Neural progenitor cell (in vitro differentiated cells): Measurements from ENCODE around the gene LHFPL5.

Source experiments
- EZH2 ChIP-seq: fragments of 200-600 bp; sonication (generic); IDR thresholded peaks from 2 replicates; pipeline ENCODE4 v1.6.1; 2017; ENCODE audit warnings: antibody characterized with exemption, mild to moderate bottlenecking, moderate library complexity
- TF ChIP-seq, protein P1 (sequence below): fragments of 200-600 bp; sonication (generic); IDR thresholded peaks from 2 replicates; pipeline ENCODE4 v1.5.1; 2017; ENCODE audit warnings: antibody characterized with exemption, mild to moderate bottlenecking

DNA sequence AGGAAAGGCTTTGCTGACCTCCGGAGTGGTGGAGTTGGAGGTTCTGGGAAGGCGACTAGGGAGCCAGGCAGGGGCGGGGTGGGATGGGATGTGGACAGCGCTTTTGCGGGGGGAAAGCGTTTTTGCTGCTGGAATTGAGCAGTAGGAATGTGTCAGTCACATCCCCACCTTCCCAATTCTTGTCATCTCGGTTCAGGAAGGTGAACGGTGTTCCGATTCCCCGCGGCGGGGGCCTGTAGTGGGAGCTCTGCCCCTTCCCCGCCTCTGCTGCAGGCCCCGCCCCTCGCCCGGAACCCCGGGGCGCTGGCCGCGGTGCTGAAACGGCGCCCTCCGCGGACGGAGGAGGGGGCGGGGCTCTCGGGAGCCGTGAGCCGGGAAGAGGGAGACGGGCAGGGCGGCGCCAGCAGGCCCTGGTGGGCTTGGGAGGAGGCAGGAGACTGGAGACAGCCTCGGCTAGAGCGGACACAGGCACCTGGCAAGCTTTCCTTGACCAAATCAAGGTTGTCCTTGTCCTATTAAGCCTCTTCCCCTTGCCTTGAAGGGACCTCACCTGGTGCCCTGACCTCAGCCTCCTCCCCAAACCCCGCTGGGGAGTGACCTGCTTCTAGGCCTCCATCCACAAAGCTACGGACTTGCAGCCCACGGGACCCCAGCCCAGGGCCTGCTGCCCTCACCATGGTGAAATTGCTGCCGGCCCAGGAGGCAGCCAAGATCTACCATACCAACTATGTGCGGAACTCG, at the start of gene LHFPL5:
- TF ChIP-seq, protein P1, sequence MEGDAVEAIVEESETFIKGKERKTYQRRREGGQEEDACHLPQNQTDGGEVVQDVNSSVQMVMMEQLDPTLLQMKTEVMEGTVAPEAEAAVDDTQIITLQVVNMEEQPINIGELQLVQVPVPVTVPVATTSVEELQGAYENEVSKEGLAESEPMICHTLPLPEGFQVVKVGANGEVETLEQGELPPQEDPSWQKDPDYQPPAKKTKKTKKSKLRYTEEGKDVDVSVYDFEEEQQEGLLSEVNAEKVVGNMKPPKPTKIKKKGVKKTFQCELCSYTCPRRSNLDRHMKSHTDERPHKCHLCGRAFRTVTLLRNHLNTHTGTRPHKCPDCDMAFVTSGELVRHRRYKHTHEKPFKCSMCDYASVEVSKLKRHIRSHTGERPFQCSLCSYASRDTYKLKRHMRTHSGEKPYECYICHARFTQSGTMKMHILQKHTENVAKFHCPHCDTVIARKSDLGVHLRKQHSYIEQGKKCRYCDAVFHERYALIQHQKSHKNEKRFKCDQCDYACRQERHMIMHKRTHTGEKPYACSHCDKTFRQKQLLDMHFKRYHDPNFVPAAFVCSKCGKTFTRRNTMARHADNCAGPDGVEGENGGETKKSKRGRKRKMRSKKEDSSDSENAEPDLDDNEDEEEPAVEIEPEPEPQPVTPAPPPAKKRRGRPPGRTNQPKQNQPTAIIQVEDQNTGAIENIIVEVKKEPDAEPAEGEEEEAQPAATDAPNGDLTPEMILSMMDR, result no peak
- TF ChIP-seq EZH2, result no peak
